ENCODE data around the gene TRAPPC12.

DNA sequence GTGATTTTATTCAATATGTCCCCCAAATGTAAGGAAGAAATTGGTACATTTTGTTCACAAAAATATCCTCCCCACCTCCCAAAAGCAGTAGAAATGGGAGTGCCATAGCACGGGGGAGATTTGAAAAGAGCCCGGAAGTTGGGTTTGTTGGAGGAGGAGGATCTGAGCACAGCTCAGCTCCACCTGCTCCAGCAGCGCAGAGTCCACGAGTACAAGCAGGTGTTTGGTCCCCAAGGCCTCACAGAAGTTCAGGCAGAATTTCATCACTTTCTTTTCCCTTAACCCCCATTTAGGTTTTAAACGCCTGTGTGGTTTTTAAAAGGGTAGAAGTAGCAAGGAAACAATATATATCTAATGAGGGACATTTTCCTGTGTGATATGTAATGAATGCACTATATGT is 56.0 kb downstream of the TRAPPC12 start:
- no peak for TF ChIP-seq ZNF274 (IDR thresholded peaks at IDR 0.05; ENCODE audit: low read depth, low read length)
- TF ChIP-seq YY1 (IDR thresholded peaks at IDR 0.05; ENCODE audit: insufficient read depth, insufficient read length) = no peak
